DMS 273 (cell line): ENCODE measurements around the gene PKDCC.
"Not testable (repeated sequence)": the region's sequence is repeated elsewhere in the genome, so short reads cannot be mapped to it uniquely, and the experiment has no call there.

ENCODE experiments used
- DNase-seq: peaks from one replicate; lab custom pipeline; 2025; ENCODE audit not compliant: unreplicated experiment; lab: John Stamatoyannopoulos, UW

Gene PKDCC

GRCh38 chr2:42060718-42061619 is 13.1 kb downstream of the PKDCC start:
- no peak for DNase-seq

GRCh38 chr2:42061839-42062238 is 14.0 kb downstream of the PKDCC start:
- no peak for DNase-seq

- DNase-seq = no peak
Observed at GRCh38 chr2:42063431-42064171, 15.8 kb downstream of the PKDCC start.

GRCh38 chr2:42064417-42064942 is 16.7 kb downstream of the PKDCC start:
- DNase-seq = no peak

GRCh38 chr2:42065753-42066152 is 17.9 kb downstream of the PKDCC start:
- DNase-seq = not testable (repeated sequence)

GRCh38 chr2:42067001-42067400 is 19.2 kb downstream of the PKDCC start:
- not testable (repeated sequence) for DNase-seq

- no peak for DNase-seq
Observed at GRCh38 chr2:42067521-42067920, 19.7 kb downstream of the PKDCC start.

- DNase-seq = peak; percentile 72
Observed at GRCh38 chr2:42068571-42069178, 20.9 kb downstream of the PKDCC start.

GRCh38 chr2:42069568-42069967 is 21.7 kb downstream of the PKDCC start:
- no peak for DNase-seq

- no peak for DNase-seq
Observed at GRCh38 chr2:42071791-42072190, 24.0 kb downstream of the PKDCC start.

GRCh38 chr2:42072349-42073118 is 24.7 kb downstream of the PKDCC start:
- DNase-seq = peak; percentile 90

GRCh38 chr2:42073739-42074503 is 26.1 kb downstream of the PKDCC start:
- DNase-seq = peak; percentile 55

GRCh38 chr2:42074661-42075060 is 26.8 kb downstream of the PKDCC start:
- no peak for DNase-seq

GRCh38 chr2:42076357-42077225 is 28.8 kb downstream of the PKDCC start:
- DNase-seq = peak; percentile 81

- DNase-seq = peak; percentile 49
Observed at GRCh38 chr2:42077343-42077742, 29.5 kb downstream of the PKDCC start.

- no peak for DNase-seq
Observed at GRCh38 chr2:42079737-42080287, 32.0 kb downstream of the PKDCC start.

GRCh38 chr2:42081151-42081550 is 33.3 kb downstream of the PKDCC start:
- not testable (repeated sequence) for DNase-seq

GRCh38 chr2:42082016-42082415 is 34.2 kb downstream of the PKDCC start:
- DNase-seq = no peak

- no peak for DNase-seq
Observed at GRCh38 chr2:42084231-42084671, 36.4 kb downstream of the PKDCC start.
